B cell (primary cell): ENCODE data around the gene USE1. TPM values are rescaled to one million over a fixed set of nuclear protein-coding genes. Genes with fewer than 3 reads are reported as not detected.
A peak's percentile ranks its signal among the peaks of the same experiment; 100 is the strongest.

Experiments used
- ATAC-seq: fragments of 200-7000 bp; cut with Tn5 transposase; one replicate; pipeline ENCODE4 v1.10.0; 2021; ENCODE audit warnings: low read depth, mild to moderate bottlenecking, moderate number of reproducible peaks, moderate library complexity
- CTCF ChIA-PET: fragments of 350-600 bp; sonication (Branson Sonifier 250); formaldehyde crosslinking; loops from one replicate; lab custom pipeline; 2021; ENCODE audit warnings: antibody characterized with exemption, inconsistent platforms; lab: Charles Lee
- POLR2A ChIA-PET: fragments of 350-600 bp; sonication (Branson Sonifier 250); formaldehyde crosslinking; loops from one replicate; lab custom pipeline; 2021; ENCODE audit warnings: antibody characterized with exemption; lab: Charles Lee
- DNase-seq: peaks from one replicate; pipeline ENCODE4 v3.0.0; 2013
- H2AFZ ChIP-seq: 2 replicates; pipeline ENCODE4 v1.6.1; 2012; ENCODE audit warnings: mild to moderate bottlenecking, low read depth, low read length; ENCODE audit not compliant: insufficient read depth, poor library complexity, severe bottlenecking
- H3K27ac ChIP-seq, 2 donors: 1 replicate in 1 of 2; 2 replicates in 1 of 2; pipeline ENCODE4 v1.5.1; 2012 to 2013; ENCODE audit warnings: low read length in 2 of 2, mild to moderate bottlenecking in 2 of 2, moderate library complexity in 1 of 2
- H3K27me3 ChIP-seq, 4 experiments: fragments of 200-600 bp in 1 of 4; sonication (generic) in 1 of 4; replicated peaks in 1 of 4; 1 replicate in 2 of 4; 2 replicates in 2 of 4; pipeline versions ENCODE4 v1.6.1 to v1.7.0; 2013 to 2016; ENCODE audit warnings: low read length in 3 of 4, mild to moderate bottlenecking in 2 of 4, mixed read lengths in 1 of 4, moderate library complexity in 1 of 4; ENCODE audit not compliant: insufficient read depth in 4 of 4, control insufficient read depth in 3 of 4; ENCODE audit errors: control extremely low read depth in 1 of 4
- H3K36me3 ChIP-seq, 2 experiments: replicated peaks in 1 of 2; 1 replicate in 1 of 2; 2 replicates in 1 of 2; pipeline versions ENCODE4 v1.6.1 to v1.7.1; 2013; ENCODE audit warnings: low read length in 1 of 2; ENCODE audit not compliant: insufficient read depth in 2 of 2, control insufficient read depth in 1 of 2; ENCODE audit errors: control extremely low read depth in 1 of 2, extremely low read depth in 1 of 2
- H3K4me1 ChIP-seq, 2 donors: fragments of 200-600 bp in 1 of 2; sonication (generic) in 1 of 2; 1 replicate in 1 of 2; 2 replicates in 1 of 2; pipeline versions ENCODE4 v1.5.1 to v1.6.1; 2013 to 2017; ENCODE audit warnings: low read length in 2 of 2; ENCODE audit not compliant: control insufficient read depth in 2 of 2, insufficient read depth in 2 of 2
- H3K4me2 ChIP-seq: replicated peaks from 2 replicates; pipeline ENCODE3; 2012; ENCODE audit warnings: mild to moderate bottlenecking, low read depth, low read length; ENCODE audit not compliant: poor library complexity, severe bottlenecking
- H3K4me3 ChIP-seq, 5 experiments: fragments of 200-600 bp in 1 of 5; sonication (generic) in 1 of 5; 1 replicate in 3 of 5; 2 replicates in 2 of 5; pipeline versions ENCODE4 v1.5.1 to v1.7.0; 2011 to 2016; ENCODE audit warnings: low read length in 4 of 5, mild to moderate bottlenecking in 4 of 5, low read depth in 2 of 5, control low read depth in 1 of 5, moderate library complexity in 1 of 5; ENCODE audit not compliant: insufficient read depth in 1 of 5; ENCODE audit errors: control extremely low read depth in 1 of 5, extremely low read depth in 1 of 5
- H3K79me2 ChIP-seq: fragments of 200-600 bp; sonication (generic); one replicate; pipeline ENCODE4 v1.6.0; 2016; ENCODE audit warnings: low read length; ENCODE audit not compliant: control insufficient read depth, insufficient read depth
- H3K9ac ChIP-seq: fragments of 200-600 bp; sonication (generic); 2 replicates; pipeline ENCODE4 v1.6.1; 2017; ENCODE audit warnings: mild to moderate bottlenecking, low read length, moderate library complexity
- H3K9me3 ChIP-seq, 3 donors: one replicate each; pipeline versions ENCODE4 v1.6.1 to v1.7.1; 2013; ENCODE audit warnings: low read length in 2 of 3; ENCODE audit not compliant: control insufficient read depth in 2 of 3, insufficient read depth in 1 of 3; ENCODE audit errors: control extremely low read depth in 1 of 3
- H4K20me1 ChIP-seq: 2 replicates; pipeline ENCODE4 v1.6.0; 2012; ENCODE audit warnings: mild to moderate bottlenecking, low read length; ENCODE audit not compliant: insufficient read depth, control insufficient read depth, poor library complexity, severe bottlenecking
- H3K27ac Mint-ChIP-seq: one replicate; pipeline ENCODE4 v1.8.0; 2021; ENCODE audit warnings: mixed read lengths
- H3K27me3 Mint-ChIP-seq: one replicate; pipeline ENCODE4 v1.8.0; 2021; ENCODE audit warnings: mixed read lengths
- H3K4me1 Mint-ChIP-seq: one replicate; pipeline ENCODE4 v1.8.0; 2021; ENCODE audit warnings: mixed read lengths
- H3K4me3 Mint-ChIP-seq: one replicate; pipeline ENCODE4 v1.8.0; 2021; ENCODE audit warnings: mixed read lengths
- H3K9me3 Mint-ChIP-seq: one replicate; pipeline ENCODE4 v1.8.0; 2022; ENCODE audit warnings: mixed read lengths; ENCODE audit not compliant: insufficient read depth
- EZH2 ChIP-seq: IDR thresholded peaks from 2 replicates; pipeline ENCODE4 v1.6.1; 2012; ENCODE audit warnings: borderline replicate concordance, low read depth, mild to moderate bottlenecking, moderate library complexity, low read length; ENCODE audit not compliant: insufficient read depth, poor library complexity, severe bottlenecking
- WGBS: methylation state at CpG from one replicate; pipeline ENCODE4 v1.1.5; 2013; ENCODE audit warnings: missing lambda C conversion rate; ENCODE audit not compliant: insufficient coverage; 5-methylcytosine and 5-hydroxymethylcytosine counted together
- intact Hi-C: fragments of 100-400 bp; cut with micrococcal nuclease; formaldehyde crosslinking; loops from one replicate; pipeline ENCODE4 v1.10.0; 2022
- polyA plus RNA-seq: library from polyadenylated mRNA; depleted of rRNA; stranded (reverse); fragments of >200 nt; gene quantifications from 2 replicates; pipeline ENCODE4 v1.2.3, GENCODE V29; 2012
- total RNA-seq, 2 donors: library from RNA; stranded (reverse); fragments of 120-200 nt in 1 of 2; gene quantifications; 1 replicate in 1 of 2; 2 replicates in 1 of 2; pipeline versions ENCODE4 v1.2.3 to v1.2.4, GENCODE V29; 2013 to 2022
- TF ChIP-seq, protein P1 (sequence below): fragments of 200-600 bp; IDR thresholded peaks from one replicate; pipeline ENCODE4 v1.8.0; 2022; ENCODE audit warnings: antibody characterized with exemption, mild to moderate bottlenecking

Gene USE1
- total and polyA plus RNA-seq, 2 donors (not counting 1 experiment from before 2014, with no cell fraction given): 48.3 to 49.5 TPM

DNA sequence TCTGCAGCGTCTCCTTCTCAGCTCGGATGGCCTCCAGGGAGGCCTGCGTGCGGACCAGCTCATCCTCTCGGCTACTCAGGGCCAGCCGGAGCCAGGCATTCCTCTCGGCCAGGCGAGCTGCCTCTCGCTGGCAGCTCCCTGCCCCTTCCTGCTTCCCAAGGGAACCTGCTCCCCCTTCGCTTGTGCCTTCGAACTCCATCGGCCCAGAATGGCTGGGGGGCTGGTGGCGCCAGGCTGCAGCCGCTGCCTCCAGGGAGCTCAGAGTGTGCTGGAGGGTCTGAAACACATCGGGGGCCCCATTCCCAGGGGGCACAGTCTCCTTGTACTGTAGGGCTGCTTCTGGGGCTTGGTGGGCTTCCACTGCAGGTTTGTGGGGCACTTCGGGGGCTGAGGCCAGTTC, 47.4 kb downstream of the USE1 start:
- Histone ChIP-seq H2AFZ (no peak overlapping the region), H3K9ac (no peak overlapping the region), H4K20me1 (no peaks in the 10 kb centered on the region), H3K4me1 (peaks cover 0 to 23% of the 10 kb centered on the region in 2 donors), H3K79me2 (no peaks in the 10 kb centered on the region), H3K4me3 (no peak overlapping the region), H3K9me3 (peaks cover 0 to 20% (median 6%) of the 10 kb centered on the region in 3 donors), H3K27ac (no peak overlapping the region), H3K36me3 (no peaks in the 10 kb centered on the region), H3K27me3 (no peaks in the 10 kb centered on the region), H3K4me2 (no peak overlapping the region)
- CTCF ChIA-PET: interaction anchor here (1.1 to 4.1 kb wide), 5 partner anchors 11 to 79 kb away, joined by 3 to 46 read pairs (median 4); partner anchors contain the start of gene ANKLE1
- POLR2A ChIA-PET: no interaction called here
- Mint-ChIP-seq H3K4me3 (no peak overlapping the region), H3K27me3 (no peaks in the 10 kb centered on the region), H3K27ac (no peak overlapping the region), H3K4me1 (peaks cover 18% of the 10 kb centered on the region), H3K9me3 (no peaks in the 10 kb centered on the region)
- 92% methylated on average over 16 of the region's 16 CpGs for WGBS
- TF ChIP-seq EZH2: no peak
- TF ChIP-seq, protein P1, sequence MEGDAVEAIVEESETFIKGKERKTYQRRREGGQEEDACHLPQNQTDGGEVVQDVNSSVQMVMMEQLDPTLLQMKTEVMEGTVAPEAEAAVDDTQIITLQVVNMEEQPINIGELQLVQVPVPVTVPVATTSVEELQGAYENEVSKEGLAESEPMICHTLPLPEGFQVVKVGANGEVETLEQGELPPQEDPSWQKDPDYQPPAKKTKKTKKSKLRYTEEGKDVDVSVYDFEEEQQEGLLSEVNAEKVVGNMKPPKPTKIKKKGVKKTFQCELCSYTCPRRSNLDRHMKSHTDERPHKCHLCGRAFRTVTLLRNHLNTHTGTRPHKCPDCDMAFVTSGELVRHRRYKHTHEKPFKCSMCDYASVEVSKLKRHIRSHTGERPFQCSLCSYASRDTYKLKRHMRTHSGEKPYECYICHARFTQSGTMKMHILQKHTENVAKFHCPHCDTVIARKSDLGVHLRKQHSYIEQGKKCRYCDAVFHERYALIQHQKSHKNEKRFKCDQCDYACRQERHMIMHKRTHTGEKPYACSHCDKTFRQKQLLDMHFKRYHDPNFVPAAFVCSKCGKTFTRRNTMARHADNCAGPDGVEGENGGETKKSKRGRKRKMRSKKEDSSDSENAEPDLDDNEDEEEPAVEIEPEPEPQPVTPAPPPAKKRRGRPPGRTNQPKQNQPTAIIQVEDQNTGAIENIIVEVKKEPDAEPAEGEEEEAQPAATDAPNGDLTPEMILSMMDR: no peak
- no peak for DNase-seq
- no peak for ATAC-seq
- intact Hi-C loops: no loop called here

DNA sequence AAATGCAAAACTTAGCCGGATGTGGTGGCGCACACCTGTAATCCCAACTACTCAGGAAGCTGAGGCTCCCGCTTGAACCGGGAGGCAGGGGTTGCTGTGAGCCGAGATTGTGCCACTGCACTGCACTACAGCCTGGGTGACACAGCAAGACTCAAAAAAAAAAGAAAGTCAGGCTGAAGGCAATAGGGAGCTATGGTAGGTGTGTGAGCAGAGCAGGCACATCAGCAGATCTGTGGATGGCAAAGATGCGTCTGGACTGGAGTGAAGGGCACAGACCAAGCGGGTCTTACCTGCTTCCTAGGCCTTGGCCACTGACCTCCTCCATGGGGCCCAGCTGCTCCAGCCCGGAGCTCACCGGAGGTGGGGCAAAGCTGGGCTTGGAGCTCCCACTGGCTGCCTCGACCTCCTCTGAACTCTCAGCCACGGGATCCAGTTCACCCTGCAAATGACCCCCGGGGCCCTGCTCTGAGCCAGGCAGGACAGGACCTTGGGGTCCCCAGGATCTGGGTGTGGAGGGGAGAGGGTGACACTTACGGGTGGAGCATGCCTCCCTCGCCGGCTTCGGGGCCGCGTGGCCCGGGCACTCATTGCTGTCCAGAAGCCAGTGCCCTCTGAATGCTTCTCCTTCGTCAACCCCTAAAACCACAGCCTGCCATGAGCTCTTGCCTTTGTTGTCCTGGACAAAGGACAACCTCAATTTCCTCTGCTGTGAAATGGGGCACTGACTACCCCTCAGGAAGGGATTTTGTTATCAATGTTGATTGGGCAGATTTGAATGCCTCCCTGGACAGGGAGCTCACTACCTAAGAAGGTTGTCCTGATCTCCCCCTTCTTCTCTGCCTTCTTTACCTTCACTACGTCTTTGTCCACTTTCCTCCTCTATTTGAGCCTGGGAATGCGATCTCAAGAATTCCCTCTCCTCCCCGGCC, 48.8 kb downstream of the USE1 start:
- no peaks in the 10 kb centered on the region for H4K20me1 ChIP-seq
- Mint-ChIP-seq H3K4me3 (no peak overlapping the region), H3K27ac (peak overlapping the region; percentile 32), H3K4me1 (peaks cover 23% of the 10 kb centered on the region), H3K27me3 (no peaks in the 10 kb centered on the region), H3K9me3 (no peaks in the 10 kb centered on the region)
- intact Hi-C loops: no loop called here
- H3K4me2 ChIP-seq: no peak overlapping the region
- peaks cover 6 to 30% of the 10 kb centered on the region in 2 donors for H3K4me1 ChIP-seq
- DNase-seq: no peak
- H3K9me3 ChIP-seq: peaks cover 0 to 18% (median 6%) of the 10 kb centered on the region in 3 donors
- no peak overlapping the region for H3K4me3 ChIP-seq
- H3K36me3 ChIP-seq: peaks cover 0 to 2% of the 10 kb centered on the region in 2 experiments
- 89% methylated on average over 14 of the region's 23 CpGs for WGBS
- ATAC-seq: no peak
- TF ChIP-seq EZH2: no peak
- TF ChIP-seq, protein P1: no peak
- H3K27ac ChIP-seq: no peak overlapping the region
- H3K9ac ChIP-seq: no peak overlapping the region
- no peaks in the 10 kb centered on the region for H3K27me3 ChIP-seq
- POLR2A ChIA-PET: interaction anchor here (1.0 kb wide), 1 partner anchor 18 kb away, joined by 3 read pairs; the partner anchor contains the start of gene ANKLE1
- H2AFZ ChIP-seq: no peak overlapping the region
- CTCF ChIA-PET: interaction anchor here (0.7 to 4.9 kb wide), 7 partner anchors 8 to 492 kb away, joined by 3 to 52 read pairs (median 4); partner anchors contain the start of gene ANKLE1
- H3K79me2 ChIP-seq: peaks cover 8% of the 10 kb centered on the region
